Peyer's patch (tissue), 4 donors: ENCODE measurements around the gene HTR4. TPM values are rescaled to one million over a fixed set of nuclear protein-coding genes. Genes with fewer than 3 reads are reported as not detected.

Experiments used
- DNase-seq, 3 donors: peaks; one replicate each; pipeline ENCODE4 v3.0.0-alpha.2; 2017 to 2019
- H3K27ac ChIP-seq, 4 donors: fragments of 200-600 bp; sonication (generic); one replicate each; pipeline ENCODE4 v1.5.1; 2016 to 2019
- H3K27me3 ChIP-seq, 2 donors: fragments of 200-600 bp; sonication (generic); one replicate each; pipeline ENCODE4 v1.5.1; 2019
- H3K36me3 ChIP-seq, 3 donors: fragments of 200-600 bp; sonication (generic); one replicate each; pipeline ENCODE4 v1.5.1; 2016 to 2019
- H3K4me1 ChIP-seq, 4 donors: fragments of 200-600 bp; sonication (generic); one replicate each; pipeline ENCODE4 v1.5.1; 2016 to 2019
- H3K4me3 ChIP-seq, 4 donors: fragments of 200-600 bp; sonication (generic); 1 replicate in 3 of 4; 2 replicates in 1 of 4; pipeline ENCODE4 v1.5.1; 2016 to 2019; ENCODE audit warnings: mild to moderate bottlenecking in 1 of 4
- H3K9me3 ChIP-seq, 4 donors: fragments of 200-600 bp; sonication (generic); one replicate each; pipeline ENCODE4 v1.5.1; 2016 to 2019; ENCODE audit warnings: mild to moderate bottlenecking in 1 of 4
- POLR2A ChIP-seq, 2 donors: fragments of 450-650 bp; IDR thresholded peaks; one replicate each; pipeline ENCODE4 v1.5.1; 2017; ENCODE audit warnings: antibody characterized with exemption in 2 of 2, mild to moderate bottlenecking in 2 of 2, moderate library complexity in 2 of 2
- total RNA-seq, 4 donors: library from RNA; depleted of rRNA; stranded (reverse); fragments of >200 nt; gene quantifications; one replicate each; pipeline ENCODE4 v1.1.0, GENCODE V29; 2016
- TF ChIP-seq, protein P1 (sequence below), 6 experiments: fragments of 450-650 bp in 4 of 6; fragments of 200-600 bp in 2 of 6; sonication (generic) in 1 of 6; IDR thresholded peaks; one replicate each; pipeline ENCODE4 v1.5.1; 2017 to 2019; ENCODE audit warnings: antibody characterized with exemption in 6 of 6, mild to moderate bottlenecking in 3 of 6, moderate library complexity in 1 of 6

The HTR4 gene
- total RNA-seq, 4 donors from 2014 or later: 21.5 to 46.6 (median 44.1) TPM

- no peak for DNase-seq
- no peaks in the 10 kb centered on the region for H3K27me3 ChIP-seq
- no peaks in the 10 kb centered on the region for H3K9me3 ChIP-seq
- no peak overlapping the region for H3K4me3 ChIP-seq
- TF ChIP-seq, protein P1, sequence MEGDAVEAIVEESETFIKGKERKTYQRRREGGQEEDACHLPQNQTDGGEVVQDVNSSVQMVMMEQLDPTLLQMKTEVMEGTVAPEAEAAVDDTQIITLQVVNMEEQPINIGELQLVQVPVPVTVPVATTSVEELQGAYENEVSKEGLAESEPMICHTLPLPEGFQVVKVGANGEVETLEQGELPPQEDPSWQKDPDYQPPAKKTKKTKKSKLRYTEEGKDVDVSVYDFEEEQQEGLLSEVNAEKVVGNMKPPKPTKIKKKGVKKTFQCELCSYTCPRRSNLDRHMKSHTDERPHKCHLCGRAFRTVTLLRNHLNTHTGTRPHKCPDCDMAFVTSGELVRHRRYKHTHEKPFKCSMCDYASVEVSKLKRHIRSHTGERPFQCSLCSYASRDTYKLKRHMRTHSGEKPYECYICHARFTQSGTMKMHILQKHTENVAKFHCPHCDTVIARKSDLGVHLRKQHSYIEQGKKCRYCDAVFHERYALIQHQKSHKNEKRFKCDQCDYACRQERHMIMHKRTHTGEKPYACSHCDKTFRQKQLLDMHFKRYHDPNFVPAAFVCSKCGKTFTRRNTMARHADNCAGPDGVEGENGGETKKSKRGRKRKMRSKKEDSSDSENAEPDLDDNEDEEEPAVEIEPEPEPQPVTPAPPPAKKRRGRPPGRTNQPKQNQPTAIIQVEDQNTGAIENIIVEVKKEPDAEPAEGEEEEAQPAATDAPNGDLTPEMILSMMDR (IDR thresholded peaks at IDR 0.05): no peak
- no peak for TF ChIP-seq POLR2A (IDR thresholded peaks at IDR 0.05)
- H3K36me3 ChIP-seq: no peaks in the 10 kb centered on the region
- H3K4me1 ChIP-seq: peaks cover 0 to 13% (median 0%) of the 10 kb centered on the region in 4 donors
- H3K27ac ChIP-seq: no peak overlapping the region
These were observed 33.6 kb downstream of the HTR4 start for GRCh38 chr5:148620696-148621095.

DNA sequence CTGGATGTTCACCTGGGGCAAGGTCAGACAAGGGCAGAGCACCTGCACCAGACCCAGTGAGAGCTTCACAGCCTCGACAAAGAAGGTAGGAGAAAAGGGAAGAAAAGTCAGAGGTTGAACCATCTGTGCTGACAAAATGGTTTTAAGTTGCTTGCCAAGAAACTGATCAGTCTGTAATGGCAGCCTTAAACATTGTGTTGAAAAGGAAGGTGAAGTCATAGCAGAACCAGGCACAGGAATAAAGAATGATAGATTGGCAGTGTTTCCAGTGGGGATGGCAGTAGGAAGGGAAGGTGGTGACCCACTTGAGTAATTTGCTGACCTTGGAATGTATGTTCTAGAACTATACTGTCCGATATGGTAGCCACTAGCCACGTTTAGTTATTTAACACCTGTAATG is 34.2 kb downstream of the HTR4 start:
- no peak overlapping the region for H3K27ac ChIP-seq
- peaks cover 0 to 13% (median 0%) of the 10 kb centered on the region in 4 donors for H3K4me1 ChIP-seq
- TF ChIP-seq POLR2A (IDR thresholded peaks at IDR 0.05): no peak
- TF ChIP-seq, protein P1 (IDR thresholded peaks at IDR 0.05): no peak
- H3K36me3 ChIP-seq: no peaks in the 10 kb centered on the region
- H3K4me3 ChIP-seq: no peak overlapping the region
- no peaks in the 10 kb centered on the region for H3K27me3 ChIP-seq
- DNase-seq: no peak
- H3K9me3 ChIP-seq: no peaks in the 10 kb centered on the region

DNA sequence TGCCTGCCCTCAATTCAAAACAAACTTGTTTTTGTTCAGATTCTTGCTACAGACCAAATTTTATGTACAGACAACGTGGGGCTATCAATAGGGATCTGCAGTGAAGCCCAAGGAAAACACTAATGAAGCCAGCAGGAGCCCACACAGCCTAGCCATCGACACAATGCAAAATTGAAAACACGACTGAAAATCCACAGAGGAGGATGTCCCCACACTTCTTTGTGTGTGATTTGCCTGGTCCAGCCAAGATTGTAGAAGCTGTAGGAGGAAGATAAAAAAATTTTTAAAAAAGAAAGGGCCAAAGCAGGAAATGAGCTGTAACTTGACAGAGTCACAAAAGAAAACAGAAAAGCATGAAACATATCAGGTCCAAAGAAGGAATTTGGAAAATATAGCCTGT is 34.8 kb downstream of the HTR4 start:
- Histone ChIP-seq H3K4me1 (peaks cover 0 to 13% (median 0%) of the 10 kb centered on the region in 4 donors), H3K36me3 (no peaks in the 10 kb centered on the region), H3K27me3 (no peaks in the 10 kb centered on the region), H3K27ac (no peak overlapping the region), H3K9me3 (no peaks in the 10 kb centered on the region), H3K4me3 (no peak overlapping the region)
- no peak for DNase-seq
- no peak for TF ChIP-seq POLR2A (IDR thresholded peaks at IDR 0.05)
- TF ChIP-seq, protein P1 (IDR thresholded peaks at IDR 0.05): no peak

DNA sequence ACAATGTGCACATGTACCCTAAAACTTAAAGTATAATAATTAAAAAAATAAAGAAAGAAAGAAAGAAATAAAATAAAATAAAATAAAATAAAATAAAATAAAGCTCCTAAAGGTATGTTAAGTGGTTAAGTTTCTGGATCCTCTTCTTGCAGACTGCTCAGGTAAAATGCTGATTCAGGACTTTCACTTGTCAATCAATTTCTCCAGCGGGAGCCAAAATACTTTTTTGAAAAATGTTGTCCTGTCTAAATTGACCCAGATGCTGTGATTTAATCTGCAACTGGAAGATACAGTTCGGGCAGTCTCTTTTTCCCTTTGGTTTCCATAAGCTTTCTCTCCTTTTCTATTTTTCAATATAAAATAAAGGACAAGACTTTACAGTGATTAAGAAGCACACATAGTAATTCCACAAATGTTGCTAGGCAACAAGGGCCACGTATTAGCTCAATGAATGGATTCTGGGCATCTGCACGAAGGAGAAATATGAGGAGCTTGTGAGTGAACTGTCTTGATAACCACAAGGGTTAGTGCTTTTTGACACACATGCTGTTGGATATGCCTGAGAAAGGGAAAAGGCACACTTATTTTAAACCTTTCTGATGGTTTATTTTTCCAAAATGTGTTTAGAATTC is 38.6 kb downstream of the HTR4 start:
- H3K9me3 ChIP-seq: no peaks in the 10 kb centered on the region
- TF ChIP-seq, protein P1 (IDR thresholded peaks at IDR 0.05): no peak
- no peak for TF ChIP-seq POLR2A (IDR thresholded peaks at IDR 0.05)
- H3K27ac ChIP-seq: no peak overlapping the region
- H3K4me1 ChIP-seq: no peaks in the 10 kb centered on the region
- H3K27me3 ChIP-seq: no peaks in the 10 kb centered on the region
- no peaks in the 10 kb centered on the region for H3K36me3 ChIP-seq
- no peak for DNase-seq
- no peak overlapping the region for H3K4me3 ChIP-seq

DNA sequence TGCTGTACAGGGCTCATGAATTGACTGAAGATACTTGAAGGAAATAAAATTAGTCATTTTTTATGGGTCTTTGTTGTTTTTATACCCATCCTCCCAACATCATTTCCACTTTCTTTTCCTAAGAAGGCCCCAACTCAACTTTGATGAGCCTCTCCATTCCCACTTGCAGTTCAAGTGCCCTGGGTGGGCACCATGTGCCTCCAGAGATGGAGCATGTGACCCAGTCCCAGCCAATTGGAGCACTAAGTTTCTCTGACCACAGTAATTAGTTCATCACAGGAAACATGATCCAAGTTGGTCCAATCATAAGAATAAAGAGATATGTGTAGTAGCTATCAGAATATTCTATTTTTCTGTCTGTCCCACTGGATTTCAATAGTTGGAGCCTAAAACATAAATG is 46.9 kb downstream of the HTR4 start:
- no peaks in the 10 kb centered on the region for H3K9me3 ChIP-seq
- no peak overlapping the region for H3K4me3 ChIP-seq
- no peak for DNase-seq
- TF ChIP-seq POLR2A (IDR thresholded peaks at IDR 0.05): no peak
- TF ChIP-seq, protein P1 (IDR thresholded peaks at IDR 0.05): no peak
- H3K27ac ChIP-seq: no peak overlapping the region
- no peaks in the 10 kb centered on the region for H3K4me1 ChIP-seq
- no peaks in the 10 kb centered on the region for H3K27me3 ChIP-seq
- no peaks in the 10 kb centered on the region for H3K36me3 ChIP-seq

DNA sequence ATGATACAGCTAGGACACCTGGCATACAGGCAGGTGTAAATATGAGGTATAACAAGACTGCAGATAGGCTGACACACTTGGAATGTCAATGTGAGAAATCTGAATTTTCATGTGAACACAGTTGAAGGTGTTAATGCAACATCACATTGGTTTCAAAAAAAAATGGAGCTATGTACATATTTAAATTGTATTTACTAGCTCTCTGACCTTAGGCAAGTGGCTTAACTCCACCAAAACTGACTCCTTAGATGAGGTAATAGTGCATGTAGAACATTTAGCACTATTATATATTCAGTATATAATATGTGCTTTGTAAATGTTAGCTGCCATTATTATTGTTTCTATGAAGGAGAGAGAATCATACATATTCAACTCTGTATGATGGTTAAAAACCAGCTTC is 48.0 kb downstream of the HTR4 start:
- TF ChIP-seq POLR2A (IDR thresholded peaks at IDR 0.05): no peak
- TF ChIP-seq, protein P1 (IDR thresholded peaks at IDR 0.05): no peak
- Histone ChIP-seq H3K36me3 (no peaks in the 10 kb centered on the region), H3K4me1 (no peaks in the 10 kb centered on the region), H3K27me3 (no peaks in the 10 kb centered on the region), H3K27ac (no peak overlapping the region), H3K9me3 (no peaks in the 10 kb centered on the region), H3K4me3 (no peak overlapping the region)
- DNase-seq: no peak
